Activated CD8-positive, alpha-beta T cell treated with anti-CD3 and anti-CD28 coated beads for 36 hours (primary cell): ENCODE results near the gene TTLL5. TPM values are rescaled to one million over a fixed set of nuclear protein-coding genes. Genes with fewer than 3 reads are reported as not detected.

Experiments
- ATAC-seq: fragments of 200-7000 bp; cut with Tn5 transposase; one replicate; pipeline ENCODE4 v1.10.0; 2021; ENCODE audit warnings: mild to moderate bottlenecking, moderate library complexity
- CTCF ChIA-PET: fragments of 350-600 bp; sonication (Branson Sonifier 250); formaldehyde crosslinking; loops from one replicate; lab custom pipeline; 2021; ENCODE audit warnings: antibody characterized with exemption; lab: Charles Lee
- POLR2A ChIA-PET: fragments of 350-600 bp; sonication (Branson Sonifier 250); formaldehyde crosslinking; loops from one replicate; lab custom pipeline; 2021; ENCODE audit warnings: antibody characterized with exemption; lab: Charles Lee
- DNase-seq: peaks from one replicate; pipeline ENCODE4 v3.0.0-alpha.2; 2020
- H3K27ac Mint-ChIP-seq: one replicate; pipeline ENCODE4 v1.8.0; 2021; ENCODE audit warnings: mild to moderate bottlenecking, mixed read lengths
- H3K27me3 Mint-ChIP-seq: one replicate; pipeline ENCODE4 v1.8.0; 2021; ENCODE audit warnings: mixed read lengths
- H3K36me3 Mint-ChIP-seq: one replicate; pipeline ENCODE4 v1.8.0; 2021; ENCODE audit warnings: low read depth, mixed read lengths
- H3K4me1 Mint-ChIP-seq: one replicate; pipeline ENCODE4 v1.8.0; 2021; ENCODE audit warnings: low read depth, mixed read lengths
- H3K4me3 Mint-ChIP-seq: one replicate; pipeline ENCODE4 v1.8.0; 2021; ENCODE audit warnings: mild to moderate bottlenecking, moderate library complexity, mixed read lengths
- H3K9me3 Mint-ChIP-seq: one replicate; pipeline ENCODE4 v1.8.0; 2021; ENCODE audit warnings: mixed read lengths
- intact Hi-C: fragments of 100-400 bp; cut with micrococcal nuclease; formaldehyde crosslinking; loops from one replicate; pipeline ENCODE4 v1.10.0; 2022
- total RNA-seq, 2 experiments: library from RNA; stranded (reverse); gene quantifications; one replicate each; pipeline ENCODE4 v1.2.3, GENCODE V29; 2021
- TF ChIP-seq, protein P1 (sequence below): fragments of 200-600 bp; IDR thresholded peaks from one replicate; pipeline ENCODE4 v1.8.0; 2022; ENCODE audit warnings: antibody characterized with exemption, mild to moderate bottlenecking

TTLL5 gene
- total RNA-seq, 2 experiments from 2014 or later, result 23.6 to 27.2 TPM

DNA sequence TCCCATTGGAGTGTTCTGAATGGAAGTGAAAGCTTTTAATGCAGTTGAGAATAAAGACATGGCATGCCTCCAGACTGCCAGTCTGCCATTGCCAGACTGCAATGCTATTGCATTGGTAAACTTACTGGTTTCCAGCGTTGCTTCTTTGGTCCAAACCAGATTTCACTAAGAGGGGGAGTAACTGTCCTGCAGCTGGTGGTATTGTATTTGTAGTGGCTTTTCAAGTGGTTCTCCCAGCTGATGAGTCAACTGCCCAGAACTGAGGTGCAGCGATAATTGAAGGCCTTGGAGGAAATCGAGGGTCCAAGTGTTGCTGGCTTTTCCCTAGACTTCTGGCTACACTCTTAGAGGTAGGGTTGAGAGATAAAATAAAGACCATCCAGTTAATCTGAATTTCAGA, 32.2 kb upstream of the TTLL5 start:
- no peak overlapping the region for H3K4me3 Mint-ChIP-seq
- ChIA-PET POLR2A (no interaction called here), CTCF (interaction anchor here (1.8 to 2.3 kb wide), 2 partner anchors 26 to 51 kb away, joined by 6 to 9 read pairs; no protein-coding TSS in a partner anchor)
- ATAC-seq (no peak), DNase-seq (no peak)
- no peak overlapping the region for H3K27ac Mint-ChIP-seq
- no peaks in the 10 kb centered on the region for H3K27me3 Mint-ChIP-seq
- TF ChIP-seq, protein P1, sequence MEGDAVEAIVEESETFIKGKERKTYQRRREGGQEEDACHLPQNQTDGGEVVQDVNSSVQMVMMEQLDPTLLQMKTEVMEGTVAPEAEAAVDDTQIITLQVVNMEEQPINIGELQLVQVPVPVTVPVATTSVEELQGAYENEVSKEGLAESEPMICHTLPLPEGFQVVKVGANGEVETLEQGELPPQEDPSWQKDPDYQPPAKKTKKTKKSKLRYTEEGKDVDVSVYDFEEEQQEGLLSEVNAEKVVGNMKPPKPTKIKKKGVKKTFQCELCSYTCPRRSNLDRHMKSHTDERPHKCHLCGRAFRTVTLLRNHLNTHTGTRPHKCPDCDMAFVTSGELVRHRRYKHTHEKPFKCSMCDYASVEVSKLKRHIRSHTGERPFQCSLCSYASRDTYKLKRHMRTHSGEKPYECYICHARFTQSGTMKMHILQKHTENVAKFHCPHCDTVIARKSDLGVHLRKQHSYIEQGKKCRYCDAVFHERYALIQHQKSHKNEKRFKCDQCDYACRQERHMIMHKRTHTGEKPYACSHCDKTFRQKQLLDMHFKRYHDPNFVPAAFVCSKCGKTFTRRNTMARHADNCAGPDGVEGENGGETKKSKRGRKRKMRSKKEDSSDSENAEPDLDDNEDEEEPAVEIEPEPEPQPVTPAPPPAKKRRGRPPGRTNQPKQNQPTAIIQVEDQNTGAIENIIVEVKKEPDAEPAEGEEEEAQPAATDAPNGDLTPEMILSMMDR, result no peak
- H3K4me1 Mint-ChIP-seq, result no peaks in the 10 kb centered on the region
- H3K9me3 Mint-ChIP-seq, result no peaks in the 10 kb centered on the region
- H3K36me3 Mint-ChIP-seq, result no peaks in the 10 kb centered on the region
- intact Hi-C loops, result no loop called here

DNA sequence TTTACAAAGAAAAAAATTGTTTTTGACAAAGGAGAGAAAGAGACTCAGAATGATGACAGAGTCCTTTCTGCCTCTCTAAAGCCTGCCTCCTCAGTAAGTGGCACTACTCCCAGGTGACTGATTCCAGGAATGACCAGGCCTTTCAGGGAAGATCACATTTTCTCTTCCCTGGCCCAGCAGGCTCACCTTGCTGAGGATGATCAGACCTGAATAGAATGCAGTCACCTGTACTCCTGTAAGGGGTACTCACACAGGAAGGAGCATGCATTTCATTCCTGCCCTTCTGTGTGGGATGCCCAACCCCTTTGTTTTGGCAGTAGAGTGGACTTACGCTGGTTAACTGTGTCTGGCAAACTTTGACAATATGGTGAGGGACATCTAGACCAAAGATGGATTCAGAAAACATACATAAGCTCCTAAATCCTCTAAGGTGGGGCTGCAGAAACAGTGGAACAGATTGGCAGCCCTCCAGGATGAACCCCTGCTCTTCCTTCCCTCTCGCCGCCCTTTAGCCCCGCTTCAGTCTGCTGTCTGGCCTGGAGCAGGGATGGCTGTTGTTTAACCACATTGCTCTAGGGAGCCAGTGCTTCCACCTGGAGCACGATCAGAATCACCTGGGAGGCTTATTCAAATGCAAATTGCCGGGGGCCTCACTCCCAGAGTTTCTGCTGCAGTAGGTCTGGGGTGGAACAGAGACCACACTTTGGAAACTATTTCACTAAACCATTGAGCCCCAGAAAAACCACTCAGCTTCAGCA, 30.2 kb upstream of the TTLL5 start:
- DNase-seq, result no peak
- intact Hi-C loops, result no loop called here

GRCh38 chr14:75631453-75631831, 29.6 kb upstream of the TTLL5 start:
- ATAC-seq, result no peak
- Mint-ChIP-seq H3K36me3 (no peaks in the 10 kb centered on the region), H3K9me3 (no peaks in the 10 kb centered on the region), H3K27ac (no peak overlapping the region), H3K4me3 (no peak overlapping the region), H3K27me3 (no peaks in the 10 kb centered on the region), H3K4me1 (no peaks in the 10 kb centered on the region)
- intact Hi-C loops, result no loop called here
- ChIA-PET CTCF (interaction anchor here (1.0 kb wide), 1 partner anchor 9 kb away, joined by 3 read pairs; no protein-coding TSS in a partner anchor), POLR2A (no interaction called here)
- TF ChIP-seq, protein P1, result no peak
- no peak for DNase-seq

More for the DNA sequence above, 30.2 kb upstream of the TTLL5 start:
- TF ChIP-seq, protein P1, result no peak
- no peak overlapping the region for H3K27ac Mint-ChIP-seq
- POLR2A ChIA-PET, result no interaction called here
- H3K4me1 Mint-ChIP-seq, result no peaks in the 10 kb centered on the region
- H3K27me3 Mint-ChIP-seq, result no peaks in the 10 kb centered on the region
- ATAC-seq, result no peak
- no peaks in the 10 kb centered on the region for H3K9me3 Mint-ChIP-seq
- CTCF ChIA-PET, result no interaction called here
- no peak overlapping the region for H3K4me3 Mint-ChIP-seq
- no peaks in the 10 kb centered on the region for H3K36me3 Mint-ChIP-seq

GRCh38 chr14:75634848-75635247, 26.2 kb upstream of the TTLL5 start:
- H3K4me1 Mint-ChIP-seq, result no peaks in the 10 kb centered on the region
- CTCF ChIA-PET, result interaction anchor here (1.9 kb wide), 1 partner anchor 19 kb away, joined by 7 read pairs; no protein-coding TSS in a partner anchor
- no peak overlapping the region for H3K27ac Mint-ChIP-seq
- H3K36me3 Mint-ChIP-seq, result no peaks in the 10 kb centered on the region
- H3K27me3 Mint-ChIP-seq, result no peaks in the 10 kb centered on the region
- H3K9me3 Mint-ChIP-seq, result no peaks in the 10 kb centered on the region
- DNase-seq, result no peak
- H3K4me3 Mint-ChIP-seq, result no peak overlapping the region
- TF ChIP-seq, protein P1, result no peak
- ATAC-seq, result no peak
- POLR2A ChIA-PET, result no interaction called here
- intact Hi-C loops, result no loop called here

DNA sequence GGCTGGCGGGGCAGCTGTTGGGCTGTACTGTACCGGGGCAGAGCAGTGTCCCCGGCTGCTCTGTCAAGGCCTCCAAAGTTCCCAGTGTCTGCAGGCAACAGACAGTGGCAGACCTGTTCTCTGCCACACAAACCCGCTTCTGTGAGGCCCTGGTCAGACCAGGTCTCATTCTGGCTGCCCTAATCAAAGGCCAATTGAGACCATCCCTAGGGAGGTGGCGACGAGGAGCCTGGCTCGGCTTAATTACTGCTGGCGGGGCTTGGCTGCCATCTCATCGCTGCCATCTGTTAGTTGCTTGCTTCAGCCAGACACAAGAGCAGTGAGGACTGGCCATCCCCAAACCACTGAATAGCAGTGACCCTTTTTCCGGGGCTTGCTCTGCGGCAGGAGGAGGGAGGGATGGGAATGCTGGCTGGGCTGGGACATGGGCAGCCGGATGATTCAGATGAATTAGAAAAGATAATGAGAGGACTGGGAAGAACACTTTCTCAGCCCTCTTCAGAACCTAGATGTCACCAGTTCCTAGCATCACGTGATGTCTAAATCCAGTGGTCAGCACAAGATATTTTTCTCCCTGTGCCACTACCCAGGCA, 24.9 kb upstream of the TTLL5 start:
- no peaks in the 10 kb centered on the region for H3K27me3 Mint-ChIP-seq
- ATAC-seq, result no peak
- no peak overlapping the region for H3K4me3 Mint-ChIP-seq
- H3K27ac Mint-ChIP-seq, result no peak overlapping the region
- H3K4me1 Mint-ChIP-seq, result no peaks in the 10 kb centered on the region
- ChIA-PET POLR2A (no interaction called here), CTCF (interaction anchor here (1.4 to 1.9 kb wide), 3 partner anchors 18 to 59 kb away, joined by 5 to 7 read pairs (median 6); no protein-coding TSS in a partner anchor)
- H3K36me3 Mint-ChIP-seq, result peaks cover 1% of the 10 kb centered on the region
- TF ChIP-seq, protein P1, result no peak
- H3K9me3 Mint-ChIP-seq, result no peaks in the 10 kb centered on the region
- no peak for DNase-seq
- intact Hi-C loops, result no loop called here
